GM12878 (cell line): Measurements from ENCODE around the gene CCDC149. TPM values are rescaled to one million over a fixed set of nuclear protein-coding genes. Genes with fewer than 3 reads are reported as not detected.

Experiments used
- ATAC-seq: fragments of 200-7000 bp; cut with Tn5 transposase; 3 replicates; pipeline ENCODE4 v1.9.1; 2020; ENCODE audit warnings: mild to moderate bottlenecking, moderate library complexity
- BruUV-seq: library from RNA; stranded (reverse); fragments of 400-500 nt; replicated peaks from 2 replicates; lab custom pipeline; 2021; lab: Mats Ljungman, UMichigan
- CTCF ChIA-PET: fragments of 300-600 bp; sonication (Branson Sonifier 250); formaldehyde crosslinking; extraction: SDS; loops from one replicate; lab custom pipeline; 2021; ENCODE audit warnings: inconsistent platforms; lab: Yijun Ruan, JAX
- POLR2A ChIA-PET: fragments of 350-600 bp; formaldehyde crosslinking; extraction: SDS; loops from one replicate; lab custom pipeline; 2021; ENCODE audit warnings: inconsistent platforms; lab: Charles Lee
- RAD21 ChIA-PET: fragments of 300-600 bp; sonication (Branson Sonifier 250); formaldehyde crosslinking; loops from one replicate; lab custom pipeline; 2023; ENCODE audit warnings: antibody characterized with exemption; ENCODE audit not compliant: unreplicated experiment; lab: Charles Lee
- SMC1A ChIA-PET: fragments of 300-600 bp; sonication (Branson Sonifier 250); formaldehyde crosslinking; loops from one replicate; lab custom pipeline; 2023; ENCODE audit not compliant: unreplicated experiment, uncharacterized antibody; lab: Charles Lee
- DNase-seq: peaks from one replicate; pipeline ENCODE4 v3.0.0-alpha.2; 2011; ENCODE audit warnings: low read depth, low spot score
- FAIRE-seq: peaks from 3 replicates; lab custom pipeline; 2011; peaks lifted over from hg19 to GRCh38; lab: Jason Lieb, UNC
- H2AFZ ChIP-seq: 2 replicates; pipeline ENCODE4 v1.6.0; 2011; ENCODE audit warnings: low read depth, low read length, control low read depth; ENCODE audit not compliant: control insufficient read depth
- H3K27ac ChIP-seq: 2 replicates; pipeline ENCODE4 v1.5.1; 2011; ENCODE audit warnings: control low read depth; ENCODE audit not compliant: control insufficient read depth, insufficient read depth
- H3K27me3 ChIP-seq, 2 experiments: replicated peaks in 1 of 2; 2 replicates each; pipeline versions ENCODE4 v1.6.0 to v1.6.1; 2011; ENCODE audit warnings: low read length in 1 of 2; ENCODE audit not compliant: control insufficient read depth in 2 of 2, insufficient read depth in 2 of 2
- H3K36me3 ChIP-seq, 2 experiments: 2 replicates each; pipeline ENCODE4 v1.5.1; 2011; ENCODE audit warnings: low read length in 1 of 2; ENCODE audit not compliant: control insufficient read depth in 2 of 2, insufficient read depth in 2 of 2
- H3K4me1 ChIP-seq: 2 replicates; pipeline ENCODE4 v1.6.1; 2011; ENCODE audit warnings: mild to moderate bottlenecking, low read length, moderate library complexity, mixed read lengths; ENCODE audit not compliant: control insufficient read depth, insufficient read depth
- H3K4me2 ChIP-seq: 2 replicates; pipeline ENCODE4 v1.6.0; 2011; ENCODE audit warnings: control low read depth; ENCODE audit not compliant: control insufficient read depth, insufficient read depth
- H3K4me3 ChIP-seq: fragments of 200-600 bp; sonication (generic); 2 replicates; pipeline ENCODE4 v1.5.1; 2016
- H3K79me2 ChIP-seq: 2 replicates; pipeline ENCODE4 v1.6.0; 2011; ENCODE audit warnings: low read length; ENCODE audit not compliant: control insufficient read depth, insufficient read depth
- H3K9ac ChIP-seq: 2 replicates; pipeline ENCODE4 v1.8.0; 2011; ENCODE audit warnings: low read length, control low read depth, mixed read lengths; ENCODE audit not compliant: control insufficient read depth, insufficient read depth
- H3K9me3 ChIP-seq: replicated peaks from 3 replicates; pipeline ENCODE4 v1.5.1; 2011; ENCODE audit warnings: mild to moderate bottlenecking, low read length; ENCODE audit not compliant: control insufficient read depth, insufficient read depth
- H4K20me1 ChIP-seq: 2 replicates; pipeline ENCODE4 v1.6.0; 2011; ENCODE audit not compliant: control insufficient read depth, insufficient read depth
- CBX5 ChIP-seq: sonication (generic); IDR thresholded peaks from 2 replicates; pipeline ENCODE4 v1.6.1; 2016; ENCODE audit warnings: low read depth, moderate library complexity, mild to moderate bottlenecking, inconsistent platforms
- CEBPZ ChIP-seq: fragments of 150-350 bp; IDR thresholded peaks from 2 replicates; pipeline ENCODE4 v1.6.1; 2016; ENCODE audit warnings: low read depth, low read length
- CHD1 ChIP-seq: IDR thresholded peaks from 2 replicates; pipeline ENCODE4 v1.6.1; 2012; ENCODE audit warnings: low read depth, low read length, improper control_type of control experiment
- DPF2 ChIP-seq: fragments of 450-650 bp; IDR thresholded peaks from 2 replicates; pipeline ENCODE4 v1.6.1; 2017; ENCODE audit warnings: mild to moderate bottlenecking
- FOXK2 ChIP-seq: fragments of 450-650 bp; IDR thresholded peaks from 2 replicates; pipeline ENCODE4 v1.6.1; 2017; ENCODE audit warnings: mild to moderate bottlenecking, moderate library complexity
- KDM1A ChIP-seq: fragments of 200-600 bp; sonication (generic); IDR thresholded peaks from 2 replicates; pipeline ENCODE4 v1.6.1; 2016; ENCODE audit warnings: borderline replicate concordance
- MXI1 ChIP-seq: fragments of 150-350 bp; IDR thresholded peaks from 2 replicates; pipeline ENCODE4 v1.6.1; 2011; ENCODE audit warnings: low read depth, mild to moderate bottlenecking, inconsistent platforms, low read length, improper control_type of control experiment
- MYB ChIP-seq: fragments of 150-350 bp; IDR thresholded peaks from 2 replicates; pipeline ENCODE4 v1.6.1; 2014; ENCODE audit warnings: mild to moderate bottlenecking, low read depth, low read length, borderline replicate concordance
- NFYB ChIP-seq: IDR thresholded peaks from 2 replicates; pipeline ENCODE4 v1.6.1; 2011; ENCODE audit warnings: low read depth, mild to moderate bottlenecking, low read length, improper control_type of control experiment, moderate library complexity; ENCODE audit not compliant: insufficient read depth
- NR2C1 ChIP-seq: fragments of 450-650 bp; IDR thresholded peaks from 2 replicates; pipeline ENCODE4 v1.6.1; 2017; ENCODE audit warnings: antibody characterized with exemption, mild to moderate bottlenecking, moderate library complexity
- SREBF2 ChIP-seq: IDR thresholded peaks from 2 replicates; pipeline ENCODE4 v1.6.1; 2012; ENCODE audit warnings: mild to moderate bottlenecking, low read length
- TBL1XR1 ChIP-seq: IDR thresholded peaks from 2 replicates; pipeline ENCODE4 v1.6.1; 2012; ENCODE audit warnings: low read depth, low read length, improper control_type of control experiment
- TCF7 ChIP-seq: IDR thresholded peaks from 2 replicates; pipeline ENCODE4 v1.6.1; 2014; ENCODE audit warnings: antibody characterized with exemption, borderline replicate concordance
- ZBED1 ChIP-seq: IDR thresholded peaks from 2 replicates; pipeline ENCODE4 v1.6.1; 2016; ENCODE audit warnings: borderline replicate concordance
- WGBS: methylation state at CpG from one replicate; pipeline ENCODE4 v1.1.6; 2016; ENCODE audit warnings: low lambda C conversion rate; ENCODE audit not compliant: insufficient replicate concordance, insufficient coverage; ENCODE audit errors: missing lambda C conversion rate; 5-methylcytosine and 5-hydroxymethylcytosine counted together
- in situ Hi-C: fragments of 300-500 bp; cut with MboI; formaldehyde crosslinking; loops from 9 replicates; pipeline ENCODE4 v1.14.3; 2018; ENCODE audit warnings: mixed read lengths
- intact Hi-C: fragments of 100-400 bp; cut with micrococcal nuclease; formaldehyde crosslinking; loops from one replicate; pipeline ENCODE4 v1.14.2; 2022; ENCODE audit not compliant: unreplicated experiment
- polyA plus RNA-seq, 11 experiments: library from polyadenylated mRNA; depleted of rRNA in 4 of 11; unstranded in 6 of 11; stranded (reverse) in 5 of 11; fragments of >200 nt; fragmentation: Nextera tagmentation in 4 of 11; fragmentation: Illumina TruSeq in 1 of 11; extraction: Ambion mirVana in 4 of 11; extraction: Trizol in 1 of 11; gene quantifications; 1 replicate in 1 of 11; 2 replicates in 10 of 11; pipeline versions ENCODE4 v1.2.1 to v1.2.3, GENCODE V29; 2011 to 2016; ENCODE audit warnings: inconsistent platforms in 2 of 11, missing spikeins in 2 of 11, low read depth in 1 of 11
- total RNA-seq, 4 experiments: library from RNA; depleted of rRNA in 3 of 4; stranded (reverse); fragments of >200 nt in 3 of 4; fragmentation: Illumina TruSeq in 1 of 4; extraction: Trizol in 1 of 4; gene quantifications; 2 replicates each; pipeline versions ENCODE4 v1.2.1 to v1.2.3, GENCODE V29; 2013 to 2021
- TF ChIP-seq, protein P1 (sequence below): fragments of 450-650 bp; IDR thresholded peaks from 2 replicates; pipeline ENCODE4 v1.6.1; 2017; ENCODE audit warnings: mild to moderate bottlenecking, low read depth, inconsistent platforms; ENCODE audit not compliant: poor library complexity, severe bottlenecking
- TF ChIP-seq, protein P2 (sequence below): fragments of 450-650 bp; IDR thresholded peaks from 2 replicates; pipeline ENCODE4 v1.6.1; 2017; ENCODE audit warnings: mild to moderate bottlenecking

The CCDC149 gene
- total and polyA plus RNA-seq, 10 of the 15 experiments (the other 5 are each of a cell fraction or from before 2014, with no cell fraction given): 0.03 to 0.04 (median 0.04) TPM; not detected in 7

DNA sequence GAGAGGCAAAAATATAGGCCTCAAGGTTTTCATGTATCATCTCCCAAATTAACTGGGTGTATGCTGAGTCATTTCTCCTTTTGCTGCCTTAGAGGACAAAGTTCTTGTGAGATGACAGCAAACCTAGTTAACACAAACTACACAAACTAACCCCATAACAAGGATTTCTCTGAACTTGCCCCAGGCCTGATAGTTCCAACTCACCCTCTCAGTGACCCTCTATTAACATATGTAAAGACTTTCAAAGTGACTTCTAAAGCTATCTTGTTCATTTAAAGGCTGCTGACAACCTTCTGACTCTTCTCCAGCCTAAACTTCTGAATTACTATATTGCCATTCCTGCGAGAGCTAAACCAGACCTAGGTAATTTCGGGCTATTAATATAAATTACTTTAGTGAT is 43.2 kb upstream of the CCDC149 start (continued):
- TF ChIP-seq CEBPZ: no peak
- TF ChIP-seq, protein P1, sequence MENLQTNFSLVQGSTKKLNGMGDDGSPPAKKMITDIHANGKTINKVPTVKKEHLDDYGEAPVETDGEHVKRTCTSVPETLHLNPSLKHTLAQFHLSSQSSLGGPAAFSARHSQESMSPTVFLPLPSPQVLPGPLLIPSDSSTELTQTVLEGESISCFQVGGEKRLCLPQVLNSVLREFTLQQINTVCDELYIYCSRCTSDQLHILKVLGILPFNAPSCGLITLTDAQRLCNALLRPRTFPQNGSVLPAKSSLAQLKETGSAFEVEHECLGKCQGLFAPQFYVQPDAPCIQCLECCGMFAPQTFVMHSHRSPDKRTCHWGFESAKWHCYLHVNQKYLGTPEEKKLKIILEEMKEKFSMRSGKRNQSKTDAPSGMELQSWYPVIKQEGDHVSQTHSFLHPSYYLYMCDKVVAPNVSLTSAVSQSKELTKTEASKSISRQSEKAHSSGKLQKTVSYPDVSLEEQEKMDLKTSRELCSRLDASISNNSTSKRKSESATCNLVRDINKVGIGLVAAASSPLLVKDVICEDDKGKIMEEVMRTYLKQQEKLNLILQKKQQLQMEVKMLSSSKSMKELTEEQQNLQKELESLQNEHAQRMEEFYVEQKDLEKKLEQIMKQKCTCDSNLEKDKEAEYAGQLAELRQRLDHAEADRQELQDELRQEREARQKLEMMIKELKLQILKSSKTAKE: no peak
- no peak for TF ChIP-seq DPF2
- no peak for TF ChIP-seq MXI1

GRCh38 chr4:24952667-24953066 is 39.8 kb upstream of the CCDC149 start:
- Histone ChIP-seq H3K4me1 (no peaks in the 10 kb centered on the region), H3K9me3 (no peaks in the 10 kb centered on the region; the same call in 2 of the 3 replicates), H3K4me3 (no peak overlapping the region), H3K9ac (no peak overlapping the region), H3K79me2 (no peaks in the 10 kb centered on the region), H3K27ac (no peak overlapping the region), H4K20me1 (no peaks in the 10 kb centered on the region), H3K36me3 (no peaks in the 10 kb centered on the region), H2AFZ (no peak overlapping the region), H3K27me3 (no peaks in the 10 kb centered on the region), H3K4me2 (no peak overlapping the region)
- no TSS peak for BruUV-seq
- intact Hi-C loops: no loop called here
- ATAC-seq (no peak), DNase-seq (no peak), FAIRE-seq (no peak)
- POLR2A ChIA-PET: no interaction called here
- WGBS: 85% methylated on average over 4 of the region's 4 CpGs
- in situ Hi-C loops: no loop called here
- no peak for TF ChIP-seq ZBED1
- no peak for TF ChIP-seq MYB
- TF ChIP-seq CHD1: no peak
- no peak for TF ChIP-seq FOXK2
- TF ChIP-seq, protein P2, sequence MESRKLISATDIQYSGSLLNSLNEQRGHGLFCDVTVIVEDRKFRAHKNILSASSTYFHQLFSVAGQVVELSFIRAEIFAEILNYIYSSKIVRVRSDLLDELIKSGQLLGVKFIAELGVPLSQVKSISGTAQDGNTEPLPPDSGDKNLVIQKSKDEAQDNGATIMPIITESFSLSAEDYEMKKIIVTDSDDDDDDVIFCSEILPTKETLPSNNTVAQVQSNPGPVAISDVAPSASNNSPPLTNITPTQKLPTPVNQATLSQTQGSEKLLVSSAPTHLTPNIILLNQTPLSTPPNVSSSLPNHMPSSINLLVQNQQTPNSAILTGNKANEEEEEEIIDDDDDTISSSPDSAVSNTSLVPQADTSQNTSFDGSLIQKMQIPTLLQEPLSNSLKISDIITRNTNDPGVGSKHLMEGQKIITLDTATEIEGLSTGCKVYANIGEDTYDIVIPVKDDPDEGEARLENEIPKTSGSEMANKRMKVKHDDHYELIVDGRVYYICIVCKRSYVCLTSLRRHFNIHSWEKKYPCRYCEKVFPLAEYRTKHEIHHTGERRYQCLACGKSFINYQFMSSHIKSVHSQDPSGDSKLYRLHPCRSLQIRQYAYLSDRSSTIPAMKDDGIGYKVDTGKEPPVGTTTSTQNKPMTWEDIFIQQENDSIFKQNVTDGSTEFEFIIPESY: no peak
- no peak for TF ChIP-seq NFYB
- TF ChIP-seq KDM1A: no peak
- no peak for TF ChIP-seq CBX5
- TF ChIP-seq SREBF2: no peak
- TF ChIP-seq NR2C1: no peak
- TF ChIP-seq TBL1XR1: no peak
- TF ChIP-seq TCF7: no peak
- CTCF ChIA-PET: no interaction called here
- RAD21 ChIA-PET: no interaction called here
- SMC1A ChIA-PET: no interaction called here
